Endometrium (tissue), 2 donors: ENCODE data around the gene MYL12B.
"Not testable (repeated sequence)": the region's sequence is repeated elsewhere in the genome, so short reads cannot be mapped to it uniquely, and the experiment has no call there.

Experiments used
- FAIRE-seq: peaks from 2 replicates; lab custom pipeline; 2012; peaks lifted over from hg19 to GRCh38; lab: Jason Lieb, UNC
- donor health status: control.
- donor health status: control.

MYL12B gene

DNA sequence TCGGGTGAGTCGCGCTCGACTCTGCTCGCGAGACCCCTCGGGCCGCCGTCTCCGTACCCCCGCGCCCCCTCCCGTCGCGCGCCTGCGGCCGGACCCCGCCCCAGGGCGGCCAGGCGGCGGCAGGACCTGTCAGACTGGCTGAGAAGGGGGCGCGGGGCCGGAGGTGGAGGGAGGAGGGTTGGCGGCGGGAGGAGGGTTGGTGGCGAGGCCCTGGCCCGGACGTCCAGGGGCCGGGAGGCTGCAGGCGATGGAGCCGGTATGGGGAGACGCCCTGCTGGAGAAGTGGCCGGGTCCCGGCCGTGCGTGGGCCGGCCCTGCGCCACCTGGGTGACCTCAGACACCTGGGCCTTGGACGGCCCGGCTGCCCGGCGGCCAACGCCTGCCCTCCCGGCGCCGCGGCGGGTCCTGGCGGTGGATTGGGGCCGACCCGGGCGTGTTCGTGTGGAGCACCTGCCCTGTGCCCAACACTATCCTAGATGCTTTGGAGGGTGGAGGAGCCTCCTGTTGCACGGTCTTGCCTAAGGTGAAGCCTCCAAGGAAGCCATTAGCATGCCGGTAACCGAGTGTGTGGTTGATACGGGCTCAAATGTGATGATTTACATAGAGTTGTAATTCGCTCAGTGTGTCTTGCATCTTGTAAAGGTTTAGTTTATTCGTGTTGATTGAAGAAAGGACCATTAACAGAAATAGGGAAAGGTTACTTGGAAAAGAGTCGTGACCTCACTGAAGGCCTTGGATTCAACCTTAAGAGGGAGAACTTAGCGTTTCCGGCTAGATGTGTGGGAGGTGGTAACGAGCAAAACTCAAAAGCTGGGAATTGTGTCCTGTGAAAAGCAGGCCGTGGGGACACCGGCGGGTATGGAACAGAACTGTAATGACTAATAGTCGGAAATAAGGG lies 550 bp downstream of the MYL12B start:
- FAIRE-seq: no peak

DNA sequence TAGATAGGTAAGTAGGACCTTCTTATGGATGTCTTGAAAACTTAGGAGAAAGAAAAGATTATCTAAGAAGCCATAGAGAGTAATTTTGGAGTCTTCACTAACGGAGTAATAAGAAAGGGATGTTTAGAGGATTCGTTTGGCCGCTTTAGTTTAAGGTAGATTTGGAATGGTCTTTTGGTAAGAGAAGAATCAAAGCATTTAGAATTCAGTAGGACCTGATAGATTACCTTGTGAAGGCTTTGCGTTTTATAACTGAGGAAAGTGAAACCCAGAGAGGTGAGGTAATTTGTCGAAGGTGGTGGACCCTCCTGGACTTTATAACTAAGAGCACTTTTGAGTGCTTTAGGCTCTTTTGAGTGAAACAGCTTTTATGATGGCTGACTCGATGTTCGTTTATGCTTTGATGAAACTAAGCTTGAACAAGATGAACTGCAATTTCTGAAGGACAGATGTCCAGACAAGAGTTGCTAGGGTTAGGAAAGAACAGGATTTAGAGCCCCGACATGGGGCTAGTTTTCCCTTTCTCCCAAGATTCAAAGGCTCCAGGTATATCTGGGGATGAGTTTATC lies 1.3 kb downstream of the MYL12B start:
- no peak for FAIRE-seq

DNA sequence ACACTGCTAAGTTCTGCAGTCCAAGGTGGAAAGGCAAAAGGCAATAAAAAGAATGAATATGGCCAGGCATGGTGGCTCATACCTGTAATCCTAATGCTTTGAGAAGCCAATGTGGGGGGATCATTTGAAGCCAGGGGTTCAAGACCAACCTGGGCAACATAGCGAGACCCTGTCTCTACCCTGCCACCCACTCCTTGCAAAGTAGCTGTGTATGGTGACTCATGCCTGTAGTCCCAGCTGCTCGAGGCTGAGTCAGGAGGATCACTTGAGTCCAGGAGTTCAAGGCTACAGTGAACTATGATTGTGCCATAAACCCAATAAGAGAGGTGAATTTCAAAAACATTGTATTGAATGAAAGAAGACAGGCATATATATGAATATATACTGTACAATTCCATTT lies 2.4 kb downstream of the MYL12B start:
- no peak for FAIRE-seq

DNA sequence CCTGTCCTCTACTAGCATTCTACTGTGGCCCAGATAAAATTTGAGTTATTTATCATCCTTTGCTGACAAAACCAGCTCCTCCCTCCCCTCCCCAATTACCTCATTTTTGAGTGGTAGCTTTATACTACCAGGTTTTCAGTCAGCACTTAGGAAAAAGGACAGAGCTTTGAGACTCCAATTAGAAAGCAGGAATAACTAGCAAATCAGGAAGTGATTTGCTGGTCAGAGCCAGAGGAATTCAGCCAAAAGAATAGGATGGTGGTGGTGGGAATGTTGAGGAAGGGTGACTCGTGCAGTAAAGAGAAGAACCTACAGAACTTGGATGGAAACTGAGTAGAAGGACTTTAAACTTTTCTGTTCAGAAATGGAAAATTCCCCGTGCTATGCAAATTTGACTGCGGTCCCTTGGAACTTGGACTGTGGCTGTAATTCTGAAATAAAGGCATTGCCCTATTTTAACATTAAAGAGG lies 3.7 kb downstream of the MYL12B start:
- no peak for FAIRE-seq

DNA sequence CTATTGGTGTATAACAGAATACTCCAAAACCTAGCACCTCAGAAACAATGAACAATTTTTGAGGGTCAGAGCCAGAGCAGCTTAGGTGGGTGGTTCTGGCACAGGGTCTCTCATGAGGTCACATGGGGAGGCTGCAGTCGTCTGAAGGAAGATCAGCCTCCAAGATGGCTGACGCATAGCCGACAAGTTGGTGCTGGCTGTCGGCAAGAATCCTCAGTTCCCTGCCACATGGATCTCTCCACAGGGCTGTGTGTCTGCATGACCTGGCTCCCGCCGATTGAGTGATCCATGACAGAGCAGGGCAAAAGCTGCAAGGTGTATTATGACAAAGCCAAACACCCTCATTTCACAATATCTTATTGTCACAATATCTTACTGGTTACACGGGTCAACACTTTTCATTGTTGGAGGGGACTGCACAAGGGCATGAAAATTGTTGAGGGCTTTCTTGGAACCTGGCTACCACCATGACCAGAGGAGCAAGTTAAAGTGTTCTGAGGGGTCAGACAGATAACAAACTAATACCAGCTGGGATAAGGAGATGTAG lies 4.2 kb downstream of the MYL12B start:
- no peak for FAIRE-seq

DNA sequence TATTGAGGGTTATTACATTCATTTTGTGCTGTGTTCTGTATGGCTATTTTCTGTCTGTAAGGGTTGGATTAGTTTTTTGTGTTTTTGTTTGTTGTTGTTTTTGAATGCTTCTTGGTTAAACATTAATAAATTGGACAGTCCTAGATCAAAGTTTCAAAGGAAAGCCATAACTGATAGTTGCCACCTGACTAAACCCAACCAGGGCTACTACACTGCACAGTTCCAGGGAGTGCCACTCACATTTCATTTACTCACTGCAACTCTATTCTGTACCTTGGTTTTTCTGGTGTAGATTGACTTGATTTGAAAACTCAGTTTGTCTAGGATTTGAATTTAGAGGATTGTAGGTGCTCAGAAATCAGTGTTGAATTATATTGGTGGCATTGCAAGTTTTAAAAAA lies 6.4 kb downstream of the MYL12B start:
- no peak for FAIRE-seq

DNA sequence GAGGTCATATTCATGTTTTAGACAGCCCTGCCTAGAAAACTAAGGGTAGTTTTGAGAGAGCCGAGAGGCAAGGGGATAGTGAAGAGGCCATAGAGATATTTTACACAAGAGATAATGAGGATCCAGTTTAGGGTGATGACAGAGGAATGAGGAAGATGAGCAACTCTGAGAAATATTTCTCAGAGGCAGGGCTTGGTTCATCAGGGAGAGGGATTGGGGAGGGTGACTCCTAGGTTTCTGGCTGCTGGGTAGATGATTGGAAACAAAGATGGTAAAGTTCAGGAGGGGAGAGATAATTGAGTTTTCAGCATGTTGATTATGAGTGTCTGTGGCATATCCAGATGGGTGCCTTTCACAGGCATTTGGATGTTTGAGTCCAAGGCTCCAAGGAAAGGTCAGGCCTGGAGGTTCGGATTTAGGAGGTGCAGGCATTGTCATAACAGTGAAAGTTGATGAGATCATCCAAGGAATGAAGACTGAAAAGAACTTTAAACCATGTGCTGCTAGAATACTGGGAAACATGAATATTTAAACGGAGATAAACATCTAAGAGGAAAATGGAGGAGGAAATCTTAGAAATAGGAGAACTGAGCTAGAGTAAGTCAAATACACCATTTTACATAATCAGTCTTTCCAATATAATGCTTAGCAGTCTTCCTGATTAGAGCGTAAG lies 7.4 kb downstream of the MYL12B start:
- FAIRE-seq: no peak

DNA sequence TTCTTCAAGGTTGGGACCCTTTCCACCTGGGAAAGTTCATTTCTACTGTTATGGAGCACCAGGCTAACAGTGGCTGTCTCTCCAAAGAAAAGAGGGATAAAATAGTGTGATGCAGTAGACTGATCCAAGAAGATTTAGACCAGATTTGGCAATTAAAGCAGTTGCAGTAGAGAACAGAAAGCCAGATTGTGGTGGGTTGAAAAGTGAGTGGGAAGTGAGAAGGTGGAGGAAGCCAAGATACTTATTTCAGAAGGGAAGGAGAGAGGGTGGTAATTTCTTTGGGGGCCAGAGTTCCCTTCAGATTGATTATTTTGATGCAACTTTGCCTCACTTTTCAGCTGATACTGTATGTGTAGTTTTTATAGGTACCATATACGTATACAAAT lies 8.0 kb downstream of the MYL12B start:
- no peak for FAIRE-seq

DNA sequence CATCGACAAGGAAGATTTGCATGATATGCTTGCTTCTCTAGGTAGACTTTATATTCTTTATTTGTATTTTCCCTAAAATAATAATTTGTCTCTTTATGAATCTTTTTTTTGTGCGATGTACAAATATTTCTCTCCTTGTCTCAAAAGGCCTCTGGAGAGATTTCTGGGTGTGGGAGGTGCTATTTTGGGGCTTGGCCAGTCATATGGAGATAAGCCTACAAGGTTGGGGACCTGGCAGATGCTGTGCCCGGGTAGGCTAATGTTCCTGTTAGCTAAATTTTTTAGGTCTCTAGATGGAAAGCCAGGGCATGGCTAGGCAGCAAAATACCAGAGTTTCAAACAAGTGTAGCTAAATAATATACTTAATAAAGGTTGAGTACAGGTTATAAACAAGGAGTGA lies 11.1 kb downstream of the MYL12B start:
- FAIRE-seq: no peak

DNA sequence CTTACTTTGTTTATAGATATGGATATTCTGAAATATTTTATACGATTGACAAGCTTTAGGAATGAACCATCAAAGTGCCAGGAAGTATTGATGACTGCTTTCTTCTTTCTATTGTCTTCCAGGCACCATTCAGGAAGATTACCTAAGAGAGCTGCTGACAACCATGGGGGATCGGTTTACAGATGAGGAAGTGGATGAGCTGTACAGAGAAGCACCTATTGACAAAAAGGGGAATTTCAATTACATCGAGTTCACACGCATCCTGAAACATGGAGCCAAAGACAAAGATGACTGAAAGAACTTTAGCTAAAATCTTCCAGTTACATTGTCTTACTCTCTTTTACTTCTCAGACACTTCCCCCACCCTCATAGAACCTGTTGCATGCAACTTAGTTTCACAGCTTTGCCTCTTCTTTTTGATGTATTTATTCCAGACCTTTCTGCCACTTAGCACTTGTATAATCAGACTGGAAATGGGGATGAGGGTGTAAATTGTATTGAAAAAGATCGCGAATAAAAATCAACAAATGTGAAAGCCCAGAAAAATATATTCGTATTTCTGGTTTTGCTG lies 15.8 kb downstream of the MYL12B start:
- not testable (repeated sequence) for FAIRE-seq

DNA sequence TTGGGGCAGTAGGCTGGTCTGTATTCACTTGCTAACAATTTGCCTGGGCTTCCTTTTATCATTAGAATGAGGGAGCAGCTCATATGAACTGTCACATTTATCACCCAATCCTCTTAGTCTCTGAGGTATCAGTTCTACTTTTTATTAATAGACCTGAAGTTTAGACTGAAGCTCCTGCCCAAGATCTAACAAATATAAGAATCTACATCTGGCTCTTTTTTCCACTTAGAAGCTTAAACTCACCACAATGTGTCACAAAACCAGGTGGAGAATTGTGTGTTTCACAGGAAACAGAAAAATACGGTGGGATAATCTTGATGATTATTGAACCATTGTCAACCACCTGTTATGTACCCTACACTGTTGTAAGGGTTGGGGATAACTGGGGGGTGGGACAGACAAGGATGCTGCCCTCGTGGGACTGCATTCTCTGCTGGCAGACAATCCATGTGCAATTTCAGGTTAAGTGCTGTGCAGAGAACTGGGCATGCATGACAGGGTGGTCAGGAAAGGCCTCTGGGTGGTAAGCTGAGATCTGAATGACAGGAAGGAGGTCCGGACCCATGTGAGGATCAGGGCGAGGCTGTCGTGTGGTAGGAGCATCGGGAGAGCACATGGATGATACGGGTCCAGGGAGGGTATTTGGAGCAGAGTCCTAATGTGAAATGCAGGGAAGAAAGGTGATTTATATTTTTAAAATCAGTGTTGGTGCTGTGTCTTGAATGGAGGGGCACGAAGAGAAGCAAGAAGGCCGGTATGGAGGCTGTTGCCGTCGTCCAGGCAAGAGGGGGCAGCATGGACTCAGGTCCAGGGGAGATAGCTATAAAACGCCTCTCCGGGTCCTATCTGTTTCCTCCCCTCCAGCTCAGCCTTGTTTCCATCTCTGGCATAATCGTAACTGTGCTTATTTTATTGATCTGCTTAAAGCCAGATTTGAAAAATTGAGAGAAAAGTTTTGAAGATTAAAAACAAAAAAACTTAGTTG lies 17.6 kb downstream of the MYL12B start:
- no peak for FAIRE-seq

DNA sequence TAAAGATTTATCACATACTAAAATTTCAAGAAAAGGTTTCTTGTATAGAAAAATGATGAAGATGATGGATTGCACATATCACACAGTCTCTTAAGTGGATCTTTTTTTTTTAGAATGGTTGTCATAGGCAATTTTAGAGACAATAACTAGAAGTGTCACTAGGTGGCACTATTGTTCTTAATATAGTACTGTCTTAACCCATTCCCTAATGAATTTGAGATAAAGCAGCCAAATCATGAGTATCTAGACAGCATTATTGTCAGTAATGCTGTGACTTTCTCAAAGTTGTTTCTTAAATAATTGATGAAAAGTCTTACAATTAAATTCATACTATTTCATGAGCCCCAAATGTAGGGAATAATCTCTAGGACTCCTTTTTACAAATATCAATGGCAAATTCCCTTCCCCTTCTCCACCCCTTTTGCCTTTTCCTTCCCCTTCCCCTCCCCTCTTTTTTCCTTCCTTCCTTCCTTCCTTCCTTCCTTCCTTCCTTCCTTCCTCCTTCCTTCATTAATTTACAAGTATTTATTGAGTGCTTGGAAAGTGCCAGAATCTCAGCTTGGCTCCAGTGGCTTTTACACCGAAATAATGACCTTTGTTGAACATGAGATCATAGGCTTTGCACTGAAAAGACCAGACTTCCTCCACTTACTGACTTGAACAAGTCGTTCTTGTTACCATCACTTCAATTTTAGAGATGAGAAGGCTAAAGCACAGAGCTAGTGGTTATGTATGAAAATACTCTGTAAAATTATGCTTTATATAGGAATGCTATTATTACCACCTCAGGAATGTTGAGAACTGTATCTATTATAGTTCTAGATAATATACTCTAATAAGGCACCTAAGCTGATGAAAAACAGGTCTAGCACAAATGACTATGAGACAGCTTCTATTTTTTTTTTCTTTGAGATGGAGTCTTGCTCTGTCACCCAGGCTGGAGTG lies 19.8 kb downstream of the MYL12B start:
- peak; percentile 96 for FAIRE-seq

DNA sequence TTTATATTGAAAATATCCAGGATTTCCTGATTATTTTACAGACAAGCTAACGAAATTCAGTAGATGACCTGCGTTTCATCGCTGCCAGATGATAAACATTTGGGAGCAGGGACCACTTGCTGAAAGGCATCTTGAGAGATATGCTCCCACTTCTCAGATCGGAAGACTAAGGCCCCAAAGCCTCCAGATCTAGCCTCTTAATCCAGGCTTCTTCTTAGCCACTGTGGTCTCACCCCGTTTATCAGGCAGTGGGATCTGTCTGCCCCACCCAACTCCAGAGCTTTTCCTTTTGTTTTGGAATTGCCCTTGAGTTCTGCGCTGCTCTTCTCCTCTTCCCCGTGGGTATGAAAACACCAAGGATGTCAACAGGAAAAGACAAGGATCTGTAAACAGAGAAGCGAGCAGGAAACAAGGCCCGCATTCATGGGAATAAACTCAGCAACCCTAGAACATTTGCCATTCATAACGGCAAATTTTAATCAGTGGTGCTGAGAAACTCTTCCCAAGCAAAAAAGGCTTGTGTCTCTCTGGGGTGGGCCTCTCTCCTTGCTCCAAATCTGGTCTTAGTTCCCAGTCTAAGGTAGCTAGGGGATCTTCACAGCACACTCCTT lies 21.4 kb downstream of the MYL12B start:
- FAIRE-seq: no peak

DNA sequence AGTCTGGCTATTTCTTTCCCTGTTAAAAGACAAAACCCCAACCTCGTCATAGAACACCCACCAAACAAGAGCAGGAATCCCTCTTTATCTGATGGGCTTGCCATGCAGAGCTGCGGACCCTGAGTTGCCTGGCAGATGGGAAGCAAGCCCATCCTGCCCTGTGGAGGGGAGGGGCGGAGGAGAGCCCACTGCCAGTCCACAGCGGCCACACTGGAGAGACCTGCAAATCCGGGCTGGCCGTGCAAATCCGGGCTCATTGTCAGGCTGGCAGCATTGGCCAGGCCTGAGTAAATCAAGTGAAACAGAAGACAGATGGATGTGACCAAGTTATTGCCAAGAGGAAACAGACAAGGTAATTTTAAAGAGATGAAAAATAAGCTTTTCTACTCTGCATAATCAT lies 22.0 kb downstream of the MYL12B start:
- FAIRE-seq: no peak

DNA sequence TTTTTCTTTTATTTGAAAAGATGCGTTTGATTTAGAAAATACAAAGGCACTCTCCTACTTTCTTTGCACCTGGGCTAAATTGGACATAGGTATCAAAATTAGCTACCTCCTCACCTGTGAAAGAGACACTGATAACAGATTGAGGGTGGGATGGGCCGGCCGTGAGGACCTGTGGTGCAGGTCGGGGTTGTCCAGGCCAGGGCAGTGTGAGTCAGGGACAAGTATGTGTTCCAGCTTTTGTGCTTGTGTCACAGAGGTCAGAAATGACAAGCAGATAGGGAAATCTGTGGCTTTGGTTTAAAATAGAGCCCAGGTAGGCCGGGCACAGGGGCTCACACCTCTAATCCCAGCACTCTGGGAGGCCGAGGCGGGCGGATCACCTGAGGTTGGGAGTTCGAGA lies 22.6 kb downstream of the MYL12B start:
- FAIRE-seq: no peak

DNA sequence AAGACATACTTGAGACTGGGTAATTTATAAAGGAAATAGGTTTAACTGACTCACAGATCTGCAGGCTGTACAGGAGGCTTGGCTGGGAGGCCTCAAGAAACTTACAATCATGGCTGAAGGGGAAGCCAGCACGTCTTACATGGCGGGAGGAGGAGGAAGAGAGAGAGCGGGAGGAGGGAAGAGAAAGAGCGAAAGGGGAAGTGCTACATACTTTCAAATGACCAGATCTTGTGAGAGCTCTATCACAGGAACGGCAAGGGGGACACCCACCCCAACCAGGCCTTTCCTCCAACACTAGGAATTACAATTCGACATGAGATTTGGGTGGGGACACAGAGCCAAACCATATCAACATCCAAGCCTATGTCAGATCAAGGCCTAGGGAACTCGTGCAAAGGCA lies 24.2 kb downstream of the MYL12B start:
- no peak for FAIRE-seq

DNA sequence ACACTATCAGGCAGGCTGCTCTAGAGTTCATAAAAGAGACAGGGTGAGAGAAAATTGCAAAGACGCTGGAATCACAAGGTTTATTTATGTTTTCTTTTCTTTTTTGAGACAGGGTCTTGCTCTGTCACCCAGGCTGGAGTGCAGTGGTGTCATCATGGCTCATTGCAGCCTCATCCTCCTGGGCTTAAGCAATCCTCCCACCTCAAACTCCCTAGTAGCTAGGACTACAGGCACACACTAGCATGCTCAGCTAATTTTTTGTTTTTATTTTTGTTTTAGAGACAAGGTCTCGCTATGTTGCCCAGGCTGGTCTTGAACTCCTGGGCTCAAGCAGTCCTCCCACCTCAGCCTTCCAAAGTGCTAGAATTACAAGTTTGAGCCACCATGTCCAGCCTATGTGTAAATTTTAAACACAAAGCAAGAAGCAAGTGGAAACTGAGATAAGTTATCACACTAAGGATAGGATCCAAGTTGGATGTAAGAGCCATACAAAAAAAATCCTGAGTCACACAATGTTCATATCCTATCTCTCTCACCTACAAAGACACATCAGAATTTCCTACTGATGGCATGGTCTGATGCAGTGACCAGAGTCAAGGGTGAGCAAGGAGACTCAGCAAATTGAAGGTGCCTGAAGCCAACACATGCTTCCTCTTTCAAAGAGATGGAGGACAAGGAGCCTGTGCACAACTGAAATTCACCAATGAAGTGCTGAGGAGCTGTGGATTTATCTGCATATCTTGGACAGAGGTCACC lies 31.4 kb downstream of the MYL12B start:
- FAIRE-seq: no peak

DNA sequence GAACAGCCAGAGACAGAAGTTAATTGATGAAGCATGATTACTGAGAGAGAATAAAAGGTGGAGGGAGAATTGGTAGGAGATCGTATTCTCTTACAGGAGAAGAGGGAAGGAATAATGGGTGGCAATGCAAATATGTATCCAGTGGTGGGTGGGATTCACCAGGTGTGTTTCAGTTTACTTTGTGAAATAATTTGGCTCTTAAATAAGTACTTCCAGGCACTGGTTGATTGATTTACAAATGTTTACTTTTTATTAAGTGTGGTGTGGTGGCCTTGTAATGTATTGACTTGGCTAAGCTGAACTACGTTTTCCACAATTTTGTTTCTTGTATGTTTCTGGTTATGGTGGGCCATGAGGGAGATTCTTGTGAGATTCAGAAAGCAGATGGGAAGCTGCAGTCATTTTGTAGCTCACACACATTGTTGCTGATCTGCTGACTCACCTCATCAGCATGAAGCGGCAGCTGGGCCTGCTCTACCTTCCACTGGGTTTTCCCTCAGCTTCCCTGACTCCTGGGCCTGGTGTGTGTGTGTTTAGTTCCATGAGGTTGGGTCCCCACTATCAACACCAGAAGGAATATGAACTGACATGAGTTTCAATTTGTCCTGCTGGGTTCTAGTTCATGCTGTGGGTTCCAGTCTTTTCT lies 32.6 kb downstream of the MYL12B start:
- FAIRE-seq: no peak
